GM23338 (cell line): ENCODE measurements around the gene BAG2. TPM values are rescaled to one million over a fixed set of nuclear protein-coding genes. Genes with fewer than 3 reads are reported as not detected.

Source experiments
- ATAC-seq: fragments of 200-7000 bp; cut with Tn5 transposase; 3 replicates; pipeline ENCODE4 v1.9.1; 2020
- DNase-seq: peaks from one replicate; pipeline ENCODE4 v3.0.0-alpha.2; 2015; ENCODE audit warnings: low spot score
- H2AFZ ChIP-seq: fragments of 200-600 bp; sonication (generic); 2 replicates; pipeline ENCODE4 v1.8.0; 2016; ENCODE audit warnings: antibody characterized with exemption, mild to moderate bottlenecking, moderate library complexity
- H3F3A ChIP-seq: fragments of 200-600 bp; sonication (generic); replicated peaks from 2 replicates; pipeline ENCODE4 v1.8.0; 2017; ENCODE audit warnings: antibody characterized with exemption, mixed run types, low read depth
- H3K27ac ChIP-seq: fragments of 200-600 bp; sonication (generic); 2 replicates; pipeline ENCODE4 v1.6.1; 2016; ENCODE audit warnings: low read depth
- H3K27me3 ChIP-seq: fragments of 200-600 bp; sonication (generic); 2 replicates; pipeline ENCODE4 v1.8.0; 2016; ENCODE audit warnings: mild to moderate bottlenecking, mixed run types, moderate library complexity; ENCODE audit not compliant: insufficient read depth
- H3K36me3 ChIP-seq: fragments of 200-600 bp; sonication (generic); 2 replicates; pipeline ENCODE4 v1.8.0; 2016; ENCODE audit warnings: mild to moderate bottlenecking; ENCODE audit not compliant: insufficient read depth
- H3K4me1 ChIP-seq: fragments of 200-600 bp; sonication (generic); 2 replicates; pipeline ENCODE4 v1.8.0; 2016; ENCODE audit warnings: mild to moderate bottlenecking, moderate library complexity; ENCODE audit not compliant: insufficient read depth
- H3K4me2 ChIP-seq: fragments of 200-600 bp; sonication (generic); 2 replicates; pipeline ENCODE4 v1.7.1; 2017; ENCODE audit warnings: mixed run types
- H3K4me3 ChIP-seq: fragments of 200-600 bp; sonication (generic); 2 replicates; pipeline ENCODE4 v1.6.1; 2016; ENCODE audit warnings: mixed run types
- H3K79me2 ChIP-seq: fragments of 200-600 bp; sonication (generic); replicated peaks from 2 replicates; pipeline ENCODE4 v1.8.0; 2017; ENCODE audit warnings: mild to moderate bottlenecking; ENCODE audit not compliant: insufficient read depth
- H3K9me2 ChIP-seq: fragments of 200-600 bp; sonication (generic); 2 replicates; pipeline ENCODE4 v1.8.0; 2017; ENCODE audit not compliant: insufficient read depth
- H4K20me1 ChIP-seq: fragments of 200-600 bp; sonication (generic); replicated peaks from 2 replicates; pipeline ENCODE4 v1.8.0; 2017; ENCODE audit warnings: mild to moderate bottlenecking; ENCODE audit not compliant: insufficient read depth
- H3K27ac Mint-ChIP-seq: 2 replicates; pipeline ENCODE4 v1.8.0; 2020; ENCODE audit warnings: inconsistent platforms, mild to moderate bottlenecking, moderate library complexity, mixed read lengths
- H3K27me3 Mint-ChIP-seq: 3 replicates; pipeline ENCODE4 v1.8.0; 2022; ENCODE audit warnings: low read depth, mild to moderate bottlenecking, moderate library complexity, mixed read lengths, inconsistent platforms; ENCODE audit not compliant: insufficient read depth, poor library complexity
- H3K36me3 Mint-ChIP-seq: 3 replicates; pipeline ENCODE4 v1.8.0; 2021; ENCODE audit warnings: low read depth, mild to moderate bottlenecking, inconsistent platforms, moderate library complexity, mixed read lengths
- H3K4me1 Mint-ChIP-seq: 3 replicates; pipeline ENCODE4 v1.8.0; 2020; ENCODE audit warnings: mild to moderate bottlenecking, inconsistent platforms, mixed read lengths
- H3K4me3 Mint-ChIP-seq: 3 replicates; pipeline ENCODE4 v1.8.0; 2021; ENCODE audit warnings: moderate library complexity, mild to moderate bottlenecking, inconsistent platforms, mixed read lengths
- H3K9me3 Mint-ChIP-seq: 3 replicates; pipeline ENCODE4 v1.8.0; 2020; ENCODE audit warnings: moderate library complexity, mild to moderate bottlenecking, inconsistent platforms, mixed read lengths
- EZH2 ChIP-seq: fragments of 200-600 bp; sonication (generic); IDR thresholded peaks from one replicate; pipeline ENCODE4 v1.8.0; 2017; ENCODE audit warnings: antibody characterized with exemption, mild to moderate bottlenecking, low read depth; ENCODE audit not compliant: unreplicated experiment
- POLR2AphosphoS5 ChIP-seq: IDR thresholded peaks from 2 replicates; pipeline ENCODE4 v1.6.1; 2016; ENCODE audit warnings: antibody characterized with exemption, low read depth
- STAT1 ChIP-seq: IDR thresholded peaks from one replicate; pipeline ENCODE4 v1.6.1; 2016; ENCODE audit warnings: antibody characterized with exemption; ENCODE audit not compliant: unreplicated experiment
- ZNF114 ChIP-seq: fragments of 250-450 bp; sonication (Bioruptor Pico); IDR thresholded peaks from 2 replicates; pipeline ENCODE4 v1.5.0; 2020; ENCODE audit warnings: mild to moderate bottlenecking, moderate library complexity
- ZNF331 ChIP-seq: fragments of 250-450 bp; sonication (Bioruptor Pico); IDR thresholded peaks from 2 replicates; pipeline ENCODE4 v1.5.0; 2020; ENCODE audit warnings: low read depth, mild to moderate bottlenecking, moderate library complexity
- polyA plus RNA-seq: library from polyadenylated mRNA; unstranded; fragments of >200 nt; fragmentation: Nextera tagmentation; extraction: Ambion mirVana; gene quantifications from 2 replicates; pipeline ENCODE4 v1.2.1, GENCODE V29; 2016
- total RNA-seq: library from RNA; depleted of rRNA; stranded (reverse); fragments of >200 nt; shearing (Covaris generic); gene quantifications from 2 replicates; pipeline ENCODE4 v1.2.3, GENCODE V29; 2014
- TF ChIP-seq, protein P1 (sequence below): fragments of 250-450 bp; sonication (Bioruptor Pico); IDR thresholded peaks from 2 replicates; pipeline ENCODE4 v1.5.0; 2020; ENCODE audit warnings: mild to moderate bottlenecking, moderate library complexity
- TF ChIP-seq, protein P2 (sequence below): IDR thresholded peaks from one replicate; pipeline ENCODE4 v1.6.1; 2018; ENCODE audit warnings: antibody characterized with exemption; ENCODE audit not compliant: unreplicated experiment

BAG2 gene
- total and polyA plus RNA-seq, 2 experiments from 2014 or later, result 8.5 to 9.5 TPM

DNA sequence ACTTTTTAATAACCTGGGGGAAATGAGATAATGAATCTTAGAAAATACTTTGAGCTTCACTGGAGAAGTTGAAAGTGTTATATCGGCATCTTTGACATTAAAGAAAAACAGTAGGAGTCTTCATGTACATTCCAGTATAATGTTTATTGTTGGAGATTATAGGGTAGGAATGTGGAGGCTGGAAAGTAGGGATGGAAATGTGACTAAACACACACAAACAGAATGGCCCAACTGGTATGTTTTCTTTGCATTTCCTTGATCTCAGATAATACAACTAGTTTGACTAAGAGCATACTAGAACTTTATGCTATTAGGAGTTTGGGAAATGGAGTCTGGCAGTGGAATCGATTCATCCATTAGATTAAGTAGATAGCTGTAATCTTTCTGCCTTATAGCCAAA lies 10.1 kb upstream of the BAG2 start (continued):
- TF ChIP-seq, protein P1, sequence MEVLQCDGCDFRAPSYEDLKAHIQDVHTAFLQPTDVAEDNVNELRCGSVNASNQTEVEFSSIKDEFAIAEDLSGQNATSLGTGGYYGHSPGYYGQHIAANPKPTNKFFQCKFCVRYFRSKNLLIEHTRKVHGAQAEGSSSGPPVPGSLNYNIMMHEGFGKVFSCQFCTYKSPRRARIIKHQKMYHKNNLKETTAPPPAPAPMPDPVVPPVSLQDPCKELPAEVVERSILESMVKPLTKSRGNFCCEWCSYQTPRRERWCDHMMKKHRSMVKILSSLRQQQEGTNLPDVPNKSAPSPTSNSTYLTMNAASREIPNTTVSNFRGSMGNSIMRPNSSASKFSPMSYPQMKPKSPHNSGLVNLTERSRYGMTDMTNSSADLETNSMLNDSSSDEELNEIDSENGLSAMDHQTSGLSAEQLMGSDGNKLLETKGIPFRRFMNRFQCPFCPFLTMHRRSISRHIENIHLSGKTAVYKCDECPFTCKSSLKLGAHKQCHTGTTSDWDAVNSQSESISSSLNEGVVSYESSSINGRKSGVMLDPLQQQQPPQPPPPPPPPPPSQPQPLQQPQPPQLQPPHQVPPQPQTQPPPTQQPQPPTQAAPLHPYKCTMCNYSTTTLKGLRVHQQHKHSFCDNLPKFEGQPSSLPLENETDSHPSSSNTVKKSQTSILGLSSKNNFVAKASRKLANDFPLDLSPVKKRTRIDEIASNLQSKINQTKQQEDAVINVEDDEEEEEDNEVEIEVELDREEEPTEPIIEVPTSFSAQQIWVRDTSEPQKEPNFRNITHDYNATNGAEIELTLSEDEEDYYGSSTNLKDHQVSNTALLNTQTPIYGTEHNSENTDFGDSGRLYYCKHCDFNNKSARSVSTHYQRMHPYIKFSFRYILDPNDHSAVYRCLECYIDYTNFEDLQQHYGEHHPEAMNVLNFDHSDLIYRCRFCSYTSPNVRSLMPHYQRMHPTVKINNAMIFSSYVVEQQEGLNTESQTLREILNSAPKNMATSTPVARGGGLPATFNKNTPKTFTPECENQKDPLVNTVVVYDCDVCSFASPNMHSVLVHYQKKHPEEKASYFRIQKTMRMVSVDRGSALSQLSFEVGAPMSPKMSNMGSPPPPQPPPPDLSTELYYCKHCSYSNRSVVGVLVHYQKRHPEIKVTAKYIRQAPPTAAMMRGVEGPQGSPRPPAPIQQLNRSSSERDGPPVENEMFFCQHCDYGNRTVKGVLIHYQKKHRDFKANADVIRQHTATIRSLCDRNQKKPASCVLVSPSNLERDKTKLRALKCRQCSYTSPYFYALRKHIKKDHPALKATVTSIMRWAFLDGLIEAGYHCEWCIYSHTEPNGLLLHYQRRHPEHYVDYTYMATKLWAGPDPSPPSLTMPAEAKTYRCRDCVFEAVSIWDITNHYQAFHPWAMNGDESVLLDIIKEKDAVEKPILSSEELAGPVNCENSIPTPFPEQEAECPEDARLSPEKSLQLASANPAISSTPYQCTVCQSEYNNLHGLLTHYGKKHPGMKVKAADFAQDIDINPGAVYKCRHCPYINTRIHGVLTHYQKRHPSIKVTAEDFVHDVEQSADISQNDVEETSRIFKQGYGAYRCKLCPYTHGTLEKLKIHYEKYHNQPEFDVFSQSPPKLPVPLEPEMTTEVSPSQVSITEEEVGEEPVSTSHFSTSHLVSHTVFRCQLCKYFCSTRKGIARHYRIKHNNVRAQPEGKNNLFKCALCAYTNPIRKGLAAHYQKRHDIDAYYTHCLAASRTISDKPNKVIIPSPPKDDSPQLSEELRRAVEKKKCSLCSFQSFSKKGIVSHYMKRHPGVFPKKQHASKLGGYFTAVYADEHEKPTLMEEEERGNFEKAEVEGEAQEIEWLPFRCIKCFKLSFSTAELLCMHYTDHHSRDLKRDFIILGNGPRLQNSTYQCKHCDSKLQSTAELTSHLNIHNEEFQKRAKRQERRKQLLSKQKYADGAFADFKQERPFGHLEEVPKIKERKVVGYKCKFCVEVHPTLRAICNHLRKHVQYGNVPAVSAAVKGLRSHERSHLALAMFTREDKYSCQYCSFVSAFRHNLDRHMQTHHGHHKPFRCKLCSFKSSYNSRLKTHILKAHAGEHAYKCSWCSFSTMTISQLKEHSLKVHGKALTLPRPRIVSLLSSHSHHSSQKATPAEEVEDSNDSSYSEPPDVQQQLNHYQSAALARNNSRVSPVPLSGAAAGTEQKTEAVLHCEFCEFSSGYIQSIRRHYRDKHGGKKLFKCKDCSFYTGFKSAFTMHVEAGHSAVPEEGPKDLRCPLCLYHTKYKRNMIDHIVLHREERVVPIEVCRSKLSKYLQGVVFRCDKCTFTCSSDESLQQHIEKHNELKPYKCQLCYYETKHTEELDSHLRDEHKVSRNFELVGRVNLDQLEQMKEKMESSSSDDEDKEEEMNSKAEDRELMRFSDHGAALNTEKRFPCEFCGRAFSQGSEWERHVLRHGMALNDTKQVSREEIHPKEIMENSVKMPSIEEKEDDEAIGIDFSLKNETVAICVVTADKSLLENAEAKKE, result no peak
- no peak for TF ChIP-seq POLR2AphosphoS5
- no peak for TF ChIP-seq ZNF331 (CRISPR knock-in tag)
- TF ChIP-seq STAT1, result no peak

DNA sequence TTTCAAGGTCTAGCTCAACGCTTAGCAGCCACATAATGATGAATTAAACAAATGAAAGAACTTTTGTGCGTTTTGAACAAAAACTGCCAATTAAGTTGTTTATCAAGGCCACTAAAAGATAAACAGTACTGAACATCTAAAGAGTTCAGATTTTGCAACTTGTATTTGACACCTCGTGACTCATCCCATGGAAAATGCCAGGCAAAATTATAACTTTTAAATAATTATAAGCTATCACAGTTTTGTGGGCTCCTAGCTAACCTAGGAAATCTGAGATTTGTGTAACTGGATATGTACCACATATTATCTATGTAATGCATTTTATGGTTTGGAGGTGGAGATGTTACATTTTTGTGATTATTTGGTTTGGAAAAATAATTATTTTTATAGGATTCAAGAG lies 9.6 kb upstream of the BAG2 start:
- ATAC-seq, result no peak

More for the DNA sequence above, 9.6 kb upstream of the BAG2 start:
- H3K4me1 ChIP-seq, result no peaks in the 10 kb centered on the region
- H3K36me3 ChIP-seq, result peaks cover 4% of the 10 kb centered on the region; the same call in 1 of the 2 replicates
- no peak overlapping the region for H3K4me2 ChIP-seq
- no peaks in the 10 kb centered on the region for H3K9me2 ChIP-seq
- Mint-ChIP-seq H3K27ac (no peak overlapping the region), H3K36me3 (0 out of 3 replicates have a peak, but pooled peaks cover 3% of the 10 kb centered on the region), H3K4me3 (no peak overlapping the region), H3K27me3 (no peaks in the 10 kb centered on the region), H3K4me1 (no peaks in the 10 kb centered on the region), H3K9me3 (no peaks in the 10 kb centered on the region)
- no peaks in the 10 kb centered on the region for H3K27me3 ChIP-seq
- TF ChIP-seq ZNF114 (CRISPR knock-in tag) (no peak), EZH2 (no peak), ZNF331 (CRISPR knock-in tag) (no peak)
- TF ChIP-seq, protein P2, sequence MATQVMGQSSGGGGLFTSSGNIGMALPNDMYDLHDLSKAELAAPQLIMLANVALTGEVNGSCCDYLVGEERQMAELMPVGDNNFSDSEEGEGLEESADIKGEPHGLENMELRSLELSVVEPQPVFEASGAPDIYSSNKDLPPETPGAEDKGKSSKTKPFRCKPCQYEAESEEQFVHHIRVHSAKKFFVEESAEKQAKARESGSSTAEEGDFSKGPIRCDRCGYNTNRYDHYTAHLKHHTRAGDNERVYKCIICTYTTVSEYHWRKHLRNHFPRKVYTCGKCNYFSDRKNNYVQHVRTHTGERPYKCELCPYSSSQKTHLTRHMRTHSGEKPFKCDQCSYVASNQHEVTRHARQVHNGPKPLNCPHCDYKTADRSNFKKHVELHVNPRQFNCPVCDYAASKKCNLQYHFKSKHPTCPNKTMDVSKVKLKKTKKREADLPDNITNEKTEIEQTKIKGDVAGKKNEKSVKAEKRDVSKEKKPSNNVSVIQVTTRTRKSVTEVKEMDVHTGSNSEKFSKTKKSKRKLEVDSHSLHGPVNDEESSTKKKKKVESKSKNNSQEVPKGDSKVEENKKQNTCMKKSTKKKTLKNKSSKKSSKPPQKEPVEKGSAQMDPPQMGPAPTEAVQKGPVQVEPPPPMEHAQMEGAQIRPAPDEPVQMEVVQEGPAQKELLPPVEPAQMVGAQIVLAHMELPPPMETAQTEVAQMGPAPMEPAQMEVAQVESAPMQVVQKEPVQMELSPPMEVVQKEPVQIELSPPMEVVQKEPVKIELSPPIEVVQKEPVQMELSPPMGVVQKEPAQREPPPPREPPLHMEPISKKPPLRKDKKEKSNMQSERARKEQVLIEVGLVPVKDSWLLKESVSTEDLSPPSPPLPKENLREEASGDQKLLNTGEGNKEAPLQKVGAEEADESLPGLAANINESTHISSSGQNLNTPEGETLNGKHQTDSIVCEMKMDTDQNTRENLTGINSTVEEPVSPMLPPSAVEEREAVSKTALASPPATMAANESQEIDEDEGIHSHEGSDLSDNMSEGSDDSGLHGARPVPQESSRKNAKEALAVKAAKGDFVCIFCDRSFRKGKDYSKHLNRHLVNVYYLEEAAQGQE, result no peak
- no peak overlapping the region for H3K27ac ChIP-seq
- DNase-seq, result no peak
- H2AFZ ChIP-seq, result no peak overlapping the region
- H3K4me3 ChIP-seq, result no peak overlapping the region
- no peaks in the 10 kb centered on the region for H4K20me1 ChIP-seq
- H3K79me2 ChIP-seq, result no peaks in the 10 kb centered on the region
- H3F3A ChIP-seq, result 0 out of 2 replicates have a peak, but pooled peaks cover 2% of the 10 kb centered on the region
